IMR-90 (cell line): ENCODE results near the gene SIAH2. TPM values are rescaled to one million over a fixed set of nuclear protein-coding genes. Genes with fewer than 3 reads are reported as not detected.

ENCODE experiments used
- ATAC-seq: fragments of 200-7000 bp; cut with Tn5 transposase; 2 replicates; pipeline ENCODE4 v1.9.1; 2020; ENCODE audit warnings: low read depth, mild to moderate bottlenecking, moderate library complexity
- BruUV-seq: library from RNA; stranded (reverse); fragments of 400-500 nt; replicated peaks from 2 replicates; lab custom pipeline; 2021; lab: Mats Ljungman, UMichigan
- CTCF ChIA-PET: fragments of 300-600 bp; formaldehyde crosslinking; extraction: SDS; loops from one replicate; lab custom pipeline; 2021; ENCODE audit warnings: antibody characterized with exemption; lab: Yijun Ruan, JAX
- POLR2A ChIA-PET: fragments of 300-600 bp; sonication (Branson Sonifier 250); formaldehyde crosslinking; loops from one replicate; lab custom pipeline; 2022; ENCODE audit warnings: antibody characterized with exemption; ENCODE audit not compliant: unreplicated experiment; lab: Charles Lee
- DNase-seq: peaks from one replicate; pipeline ENCODE4 v3.0.0; 2013
- H2AFZ ChIP-seq: replicated peaks from 2 replicates; pipeline ENCODE3; 2013; ENCODE audit warnings: low read length, mild to moderate bottlenecking; ENCODE audit not compliant: poor library complexity
- H2AK5ac ChIP-seq: 2 replicates; pipeline ENCODE4 v1.6.1; 2013; ENCODE audit warnings: low read depth, low read length, inconsistent platforms
- H2AK9ac ChIP-seq: replicated peaks from 2 replicates; pipeline ENCODE3; 2013; ENCODE audit warnings: mild to moderate bottlenecking, low read depth, low read length, moderate library complexity; ENCODE audit not compliant: poor library complexity
- H2BK120ac ChIP-seq: 2 replicates; pipeline ENCODE4 v1.6.1; 2013; ENCODE audit warnings: low read depth, low read length, inconsistent platforms
- H2BK15ac ChIP-seq: 3 replicates; pipeline ENCODE4 v1.6.1; 2013; ENCODE audit warnings: low read depth, low read length, inconsistent platforms
- H2BK20ac ChIP-seq: 2 replicates; pipeline ENCODE4 v1.6.1; 2013; ENCODE audit warnings: low read depth, mild to moderate bottlenecking, inconsistent platforms, low read length, moderate library complexity
- H2BK5ac ChIP-seq: 2 replicates; pipeline ENCODE4 v1.6.1; 2013; ENCODE audit warnings: mild to moderate bottlenecking, low read depth, low read length, inconsistent platforms; ENCODE audit not compliant: poor library complexity, severe bottlenecking
- H3K14ac ChIP-seq: replicated peaks from 2 replicates; pipeline ENCODE4 v1.6.1; 2013; ENCODE audit warnings: low read depth, low read length, inconsistent platforms
- H3K18ac ChIP-seq: 2 replicates; pipeline ENCODE4 v1.6.1; 2013; ENCODE audit warnings: low read depth, low read length, control low read depth
- H3K23ac ChIP-seq: 2 replicates; pipeline ENCODE4 v1.6.1; 2013; ENCODE audit warnings: low read depth, low read length, inconsistent platforms
- H3K27ac ChIP-seq: 2 replicates; pipeline ENCODE4 v1.5.1; 2013; ENCODE audit warnings: mild to moderate bottlenecking, control low read depth, low read length; ENCODE audit not compliant: insufficient read depth
- H3K27me3 ChIP-seq: 2 replicates; pipeline ENCODE4 v1.6.1; 2013; ENCODE audit warnings: low read length; ENCODE audit not compliant: control insufficient read depth, insufficient read depth
- H3K36me3 ChIP-seq: 2 replicates; pipeline ENCODE4 v1.6.1; 2013; ENCODE audit warnings: low read length, mixed read lengths; ENCODE audit not compliant: control insufficient read depth, insufficient read depth
- H3K4ac ChIP-seq: 2 replicates; pipeline ENCODE4 v1.6.1; 2013; ENCODE audit warnings: low read depth, low read length, inconsistent platforms
- H3K4me1 ChIP-seq: 2 replicates; pipeline ENCODE4 v1.6.1; 2013; ENCODE audit warnings: low read length, mixed read lengths; ENCODE audit not compliant: control insufficient read depth, insufficient read depth
- H3K4me2 ChIP-seq: 2 replicates; pipeline ENCODE4 v1.6.1; 2013; ENCODE audit warnings: low read depth, mild to moderate bottlenecking, control low read depth, low read length, moderate library complexity
- H3K4me3 ChIP-seq: 2 replicates; pipeline ENCODE4 v1.5.1; 2013; ENCODE audit warnings: low read depth, mild to moderate bottlenecking, control low read depth, low read length, moderate library complexity; ENCODE audit not compliant: insufficient read depth
- H3K56ac ChIP-seq: 2 replicates; pipeline ENCODE4 v1.6.1; 2013; ENCODE audit warnings: low read length, inconsistent platforms; ENCODE audit not compliant: insufficient read depth; ENCODE audit errors: extremely low read depth
- H3K79me1 ChIP-seq, 2 experiments: 2 replicates each; pipeline ENCODE4 v1.6.1; 2013; ENCODE audit warnings: low read length in 2 of 2, inconsistent platforms in 1 of 2, low read depth in 1 of 2
- H3K9ac ChIP-seq: 2 replicates; pipeline ENCODE4 v1.6.1; 2013; ENCODE audit warnings: low read depth, low read length, control low read depth
- H3K9me1 ChIP-seq: 2 replicates; pipeline ENCODE4 v1.6.1; 2013; ENCODE audit warnings: low read length, inconsistent platforms; ENCODE audit not compliant: insufficient read depth
- H3K9me3 ChIP-seq: 2 replicates; pipeline ENCODE4 v1.6.1; 2013; ENCODE audit warnings: low read length; ENCODE audit not compliant: control insufficient read depth, insufficient read depth
- H4K20me1 ChIP-seq: 2 replicates; pipeline ENCODE4 v1.6.1; 2013; ENCODE audit warnings: low read length, inconsistent platforms; ENCODE audit not compliant: insufficient read depth
- H4K5ac ChIP-seq: 2 replicates; pipeline ENCODE4 v1.6.1; 2013; ENCODE audit warnings: mild to moderate bottlenecking, low read depth, low read length, control low read depth
- H4K8ac ChIP-seq, 2 experiments: 2 replicates each; pipeline ENCODE4 v1.6.1; 2013; ENCODE audit warnings: low read depth in 2 of 2, low read length in 2 of 2, control low read depth in 1 of 2, inconsistent platforms in 1 of 2
- H4K91ac ChIP-seq: 2 replicates; pipeline ENCODE4 v1.6.1; 2013; ENCODE audit warnings: low read depth, low read length, inconsistent platforms; ENCODE audit not compliant: insufficient read depth
- BHLHE40 ChIP-seq: fragments of 150-350 bp; IDR thresholded peaks from 2 replicates; pipeline ENCODE4 v1.6.1; 2016; ENCODE audit warnings: mild to moderate bottlenecking, low read depth, low read length
- CEBPB ChIP-seq: IDR thresholded peaks from 2 replicates; pipeline ENCODE4 v1.6.1; 2012; ENCODE audit warnings: low read depth, low read length, improper control_type of control experiment
- CHD1 ChIP-seq: IDR thresholded peaks from 2 replicates; pipeline ENCODE4 v1.6.1; 2012; ENCODE audit warnings: low read depth, low read length, improper control_type of control experiment
- CTCF ChIP-seq: conservative IDR thresholded peaks from 2 replicates; pipeline ENCODE4 v1.5.1; 2012; ENCODE audit warnings: mild to moderate bottlenecking, low read depth, low read length, improper control_type of control experiment
- FOS ChIP-seq: fragments of 150-350 bp; IDR thresholded peaks from 2 replicates; pipeline ENCODE4 v1.6.1; 2016; ENCODE audit warnings: low read depth, low read length
- MAFK ChIP-seq: IDR thresholded peaks from 2 replicates; pipeline ENCODE4 v1.6.1; 2012; ENCODE audit warnings: low read depth, low read length, improper control_type of control experiment
- MAZ ChIP-seq: IDR thresholded peaks from 2 replicates; pipeline ENCODE4 v1.6.1; 2012; ENCODE audit warnings: low read depth, mild to moderate bottlenecking, low read length, improper control_type of control experiment, moderate library complexity, borderline replicate concordance
- MXI1 ChIP-seq: IDR thresholded peaks from 2 replicates; pipeline ENCODE4 v1.6.1; 2012; ENCODE audit warnings: low read depth, mild to moderate bottlenecking, low read length, moderate library complexity, borderline replicate concordance
- NFE2L2 ChIP-seq: fragments of 150-350 bp; IDR thresholded peaks from 2 replicates; pipeline ENCODE4 v1.6.1; 2016; ENCODE audit warnings: low read depth, mild to moderate bottlenecking, low read length
- POLR2A ChIP-seq: IDR thresholded peaks from 2 replicates; pipeline ENCODE4 v1.6.1; 2012; ENCODE audit warnings: mild to moderate bottlenecking, low read depth, low read length
- RAD21 ChIP-seq: IDR thresholded peaks from 2 replicates; pipeline ENCODE4 v1.6.1; 2012; ENCODE audit warnings: low read length, improper control_type of control experiment
- RCOR1 ChIP-seq: IDR thresholded peaks from 2 replicates; pipeline ENCODE4 v1.6.1; 2012; ENCODE audit warnings: mild to moderate bottlenecking, low read length, improper control_type of control experiment; ENCODE audit not compliant: insufficient replicate concordance
- RFX5 ChIP-seq: IDR thresholded peaks from 2 replicates; pipeline ENCODE4 v1.8.0; 2012; ENCODE audit warnings: low read depth, mild to moderate bottlenecking, low read length, moderate library complexity
- SMC3 ChIP-seq: fragments of 150-350 bp; IDR thresholded peaks from 2 replicates; pipeline ENCODE4 v1.6.1; 2016; ENCODE audit warnings: low read depth, mild to moderate bottlenecking, antibody characterized with exemption, low read length, moderate library complexity
- USF2 ChIP-seq: fragments of 150-350 bp; IDR thresholded peaks from 2 replicates; pipeline ENCODE4 v1.6.1; 2017; ENCODE audit warnings: mild to moderate bottlenecking, antibody characterized with exemption, low read length, low read depth
- WGBS, 2 experiments: methylation state at CpG; one replicate each; pipeline versions ENCODE4 v1.1.5 to v1.1.7; 2013; ENCODE audit warnings: missing lambda C conversion rate in 2 of 2; ENCODE audit not compliant: insufficient read length in 1 of 2; ENCODE audit errors: extremely low coverage in 2 of 2; 5-methylcytosine and 5-hydroxymethylcytosine counted together
- dilution Hi-C: fragments of 300-500 bp; cut with HindIII; formaldehyde crosslinking; loops from one replicate; pipeline ENCODE4 v1.14.3; 2018; ENCODE audit warnings: low sequenced_read_pairs; ENCODE audit not compliant: unreplicated experiment
- in situ Hi-C: fragments of 300-500 bp; cut with MboI; formaldehyde crosslinking; loops from 3 replicates; pipeline ENCODE4 v1.14.3; 2019; ENCODE audit warnings: low sequenced_read_pairs, inconsistent platforms, mixed read lengths
- intact Hi-C: fragments of 100-400 bp; cut with micrococcal nuclease; formaldehyde crosslinking; loops from 2 replicates; pipeline ENCODE4 v1.10.0; 2022
- polyA plus RNA-seq, 3 experiments: library from polyadenylated mRNA; depleted of rRNA; stranded (reverse); fragments of >200 nt; gene quantifications; 2 replicates each; pipeline ENCODE4 v1.2.3, GENCODE V29; 2012; ENCODE audit warnings: low replicate concordance in 1 of 3
- total RNA-seq: library from RNA; depleted of rRNA; stranded (reverse); fragments of >200 nt; gene quantifications from 2 replicates; pipeline ENCODE4 v1.2.3, GENCODE V29; 2012
- TF ChIP-seq, protein P1 (sequence below): fragments of 150-350 bp; IDR thresholded peaks from 2 replicates; pipeline ENCODE4 v1.6.1; 2016; ENCODE audit warnings: low read depth, mild to moderate bottlenecking, low read length, moderate library complexity, borderline replicate concordance

SIAH2 gene
- total and polyA plus RNA-seq, 2 of the 4 experiments (the other 2 are of a cell fraction): 24.7 to 61.8 TPM

DNA sequence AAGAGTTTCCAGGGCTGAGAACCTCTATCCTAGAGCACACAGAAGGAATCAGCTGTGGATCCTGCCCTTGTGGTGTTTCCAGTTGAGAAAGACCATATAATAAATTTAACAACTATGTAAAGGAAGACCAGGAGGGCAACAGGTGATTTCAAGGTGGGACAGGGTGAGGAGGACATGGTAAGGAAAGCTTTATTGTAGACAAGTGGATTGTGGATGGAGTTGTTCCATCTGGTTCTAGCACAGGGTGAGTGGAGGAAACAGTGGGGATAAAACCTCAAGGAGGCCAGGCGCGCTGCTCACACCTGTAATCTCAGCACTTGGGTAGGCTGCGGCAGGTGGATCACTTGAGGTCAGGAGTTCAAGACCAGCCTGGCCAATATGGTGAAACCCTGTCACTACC lies 17.1 kb downstream of the SIAH2 start:
- Histone ChIP-seq H2BK15ac (no peak overlapping the region), H2AK5ac (no peak overlapping the region), H4K8ac (no peak overlapping the region), H3K36me3 (peaks cover 13% of the 10 kb centered on the region), H3K4me1 (peaks cover 14% of the 10 kb centered on the region), H2BK5ac (no peak overlapping the region), H4K91ac (no peak overlapping the region), H3K9me3 (no peaks in the 10 kb centered on the region), H3K4me3 (no peak overlapping the region), H3K79me1 (peaks cover 37 to 89% of the 10 kb centered on the region in 2 experiments), H3K14ac (no peak overlapping the region), H3K9ac (no peak overlapping the region), H3K9me1 (peaks cover 25% of the 10 kb centered on the region), H3K23ac (no peak overlapping the region), H4K5ac (no peak overlapping the region), H3K27me3 (no peaks in the 10 kb centered on the region), H3K4me2 (no peak overlapping the region), H2BK20ac (no peak overlapping the region), H3K4ac (no peak overlapping the region), H2AK9ac (no peak overlapping the region), H3K27ac (no peak overlapping the region), H2AFZ (no peak overlapping the region), H3K18ac (no peak overlapping the region), H3K56ac (no peak overlapping the region), H4K20me1 (peaks cover 82% of the 10 kb centered on the region), H2BK120ac (no peak overlapping the region)
- intact Hi-C loops (no loop called here), dilution Hi-C loops (no loop called here), in situ Hi-C loops (no loop called here)
- no peak for TF ChIP-seq CTCF
- TF ChIP-seq SMC3: no peak
- no peak for TF ChIP-seq RFX5
- TF ChIP-seq MAFK: no peak
- no peak for TF ChIP-seq MAZ
- TF ChIP-seq FOS: no peak
- no peak for TF ChIP-seq RCOR1
- no peak for TF ChIP-seq NFE2L2
- no peak for TF ChIP-seq CHD1
- no peak for TF ChIP-seq POLR2A
- no peak for TF ChIP-seq RAD21
- TF ChIP-seq BHLHE40: no peak
- no peak for TF ChIP-seq USF2
- no peak for TF ChIP-seq CEBPB
- TF ChIP-seq MXI1: no peak
- TF ChIP-seq, protein P1, sequence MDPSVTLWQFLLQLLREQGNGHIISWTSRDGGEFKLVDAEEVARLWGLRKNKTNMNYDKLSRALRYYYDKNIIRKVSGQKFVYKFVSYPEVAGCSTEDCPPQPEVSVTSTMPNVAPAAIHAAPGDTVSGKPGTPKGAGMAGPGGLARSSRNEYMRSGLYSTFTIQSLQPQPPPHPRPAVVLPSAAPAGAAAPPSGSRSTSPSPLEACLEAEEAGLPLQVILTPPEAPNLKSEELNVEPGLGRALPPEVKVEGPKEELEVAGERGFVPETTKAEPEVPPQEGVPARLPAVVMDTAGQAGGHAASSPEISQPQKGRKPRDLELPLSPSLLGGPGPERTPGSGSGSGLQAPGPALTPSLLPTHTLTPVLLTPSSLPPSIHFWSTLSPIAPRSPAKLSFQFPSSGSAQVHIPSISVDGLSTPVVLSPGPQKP: no peak
- POLR2A ChIA-PET: no interaction called here
- ATAC-seq: no peak
- BruUV-seq: no TSS peak
- no CpG with 5 or more reads among the region's 3 CpGs for WGBS, 2 experiments
- CTCF ChIA-PET: interaction anchor here (0.9 kb wide), 1 partner anchor 12 kb away, joined by 3 read pairs; no protein-coding TSS in a partner anchor
- DNase-seq: no peak
